SH-SY5Y (cell line): ENCODE measurements around the gene OR2L8.

ENCODE experiments used
- GATA2 ChIP-seq: IDR thresholded peaks from 2 replicates; pipeline ENCODE4 v1.6.1; 2011; ENCODE audit warnings: mild to moderate bottlenecking, low read depth, low read length
- GATA3 ChIP-seq: IDR thresholded peaks from 2 replicates; pipeline ENCODE4 v1.6.1; 2011; ENCODE audit warnings: low read depth, mild to moderate bottlenecking, low read length, moderate library complexity

Gene OR2L8

DNA sequence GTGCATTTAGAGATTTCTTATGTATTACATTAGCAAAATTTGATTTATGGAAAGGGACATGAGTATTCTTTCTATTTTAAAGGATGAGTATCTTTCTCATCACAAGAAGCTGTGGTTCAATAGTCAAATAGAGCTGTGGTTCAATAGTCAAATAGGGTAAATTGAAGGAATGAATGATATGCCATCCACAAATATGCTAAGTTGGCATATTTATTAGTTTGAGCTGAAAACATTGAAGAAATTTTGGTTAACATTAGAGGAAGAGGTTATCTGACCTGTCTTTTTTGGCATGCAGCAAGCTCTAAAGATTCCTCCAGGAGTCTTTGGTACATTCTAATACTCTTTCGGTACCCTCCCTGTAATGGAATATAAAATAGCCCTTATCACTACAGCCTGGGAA lies 4.8 kb downstream of the OR2L8 start:
- TF ChIP-seq GATA3, result no peak
- TF ChIP-seq GATA2, result no peak

DNA sequence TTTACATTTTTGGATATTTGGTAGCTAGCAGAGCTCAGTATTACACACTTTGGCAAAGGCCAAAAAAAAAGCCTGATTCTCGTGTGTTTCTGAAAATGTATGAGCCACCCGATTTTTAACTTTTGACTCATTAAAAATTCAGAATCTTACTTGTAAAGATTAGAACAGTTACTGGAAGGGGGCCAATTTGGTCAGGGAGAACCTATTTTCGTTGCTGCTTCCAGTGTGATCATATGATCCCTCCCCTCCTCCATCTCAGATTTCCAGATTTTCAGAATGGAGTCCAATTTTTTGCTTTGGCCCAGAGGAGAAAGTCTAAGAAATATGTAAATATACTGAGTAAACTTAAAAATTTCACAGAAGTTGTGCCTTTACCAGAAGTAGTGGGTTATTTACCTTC lies 13.1 kb downstream of the OR2L8 start:
- TF ChIP-seq GATA3 (no peak), GATA2 (no peak)

DNA sequence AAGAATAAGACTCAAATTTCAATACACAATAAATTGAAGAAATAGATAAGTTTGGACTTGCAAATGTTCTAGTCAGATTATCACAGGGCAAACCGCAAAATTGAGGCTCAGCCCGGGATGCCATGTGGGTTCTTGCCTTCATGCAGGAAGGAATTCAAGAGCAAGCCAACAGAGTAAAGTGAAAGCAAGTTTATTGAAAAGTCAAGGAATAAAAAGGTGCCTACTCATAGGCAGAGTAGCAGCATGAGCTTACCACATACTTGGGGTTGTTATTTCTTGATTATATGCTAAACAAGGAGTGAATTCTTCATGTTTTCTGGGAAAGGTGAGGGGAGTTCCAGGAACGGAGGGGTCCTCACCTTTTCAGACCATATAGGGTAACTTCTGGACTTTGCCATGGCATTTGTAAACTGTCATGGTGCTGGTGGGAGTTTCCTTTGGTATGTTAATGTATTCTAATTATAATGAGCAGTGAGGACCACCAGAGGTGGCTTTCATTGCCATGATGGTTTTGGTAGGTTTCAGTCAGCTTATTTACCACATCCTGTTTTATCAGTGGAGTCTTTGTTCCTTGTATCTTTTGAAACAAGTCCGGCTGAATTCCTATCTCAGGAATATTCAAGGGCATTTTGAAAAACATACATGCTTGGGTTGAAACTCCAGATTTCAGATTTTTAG lies 14.4 kb downstream of the OR2L8 start:
- TF ChIP-seq GATA2, result no peak

DNA sequence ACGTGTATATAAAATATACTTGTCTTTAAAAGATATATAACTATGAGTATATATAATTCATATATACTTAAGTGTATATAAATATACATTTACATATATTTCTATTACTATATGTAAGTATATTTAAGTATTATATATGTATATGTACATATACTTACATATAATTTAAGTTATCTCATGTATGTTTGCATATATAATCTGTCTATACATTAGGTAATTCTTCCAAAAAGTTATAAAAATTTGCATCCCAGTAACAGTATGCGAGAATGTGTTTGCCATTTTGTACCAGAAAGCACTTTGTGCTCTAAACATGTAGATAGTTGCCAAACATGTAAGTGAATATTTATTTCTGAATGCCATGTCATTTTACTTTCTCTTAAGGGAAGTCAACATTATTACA lies 16.3 kb downstream of the OR2L8 start, which contains the start of gene OR2AK2:
TSS of gene OR2AK2 (plus strand) at position 301 of the 400 bp plus-strand sequence. CDS start 144 bp downstream, outside the sequence.
- no peak for TF ChIP-seq GATA2
- no peak for TF ChIP-seq GATA3

DNA sequence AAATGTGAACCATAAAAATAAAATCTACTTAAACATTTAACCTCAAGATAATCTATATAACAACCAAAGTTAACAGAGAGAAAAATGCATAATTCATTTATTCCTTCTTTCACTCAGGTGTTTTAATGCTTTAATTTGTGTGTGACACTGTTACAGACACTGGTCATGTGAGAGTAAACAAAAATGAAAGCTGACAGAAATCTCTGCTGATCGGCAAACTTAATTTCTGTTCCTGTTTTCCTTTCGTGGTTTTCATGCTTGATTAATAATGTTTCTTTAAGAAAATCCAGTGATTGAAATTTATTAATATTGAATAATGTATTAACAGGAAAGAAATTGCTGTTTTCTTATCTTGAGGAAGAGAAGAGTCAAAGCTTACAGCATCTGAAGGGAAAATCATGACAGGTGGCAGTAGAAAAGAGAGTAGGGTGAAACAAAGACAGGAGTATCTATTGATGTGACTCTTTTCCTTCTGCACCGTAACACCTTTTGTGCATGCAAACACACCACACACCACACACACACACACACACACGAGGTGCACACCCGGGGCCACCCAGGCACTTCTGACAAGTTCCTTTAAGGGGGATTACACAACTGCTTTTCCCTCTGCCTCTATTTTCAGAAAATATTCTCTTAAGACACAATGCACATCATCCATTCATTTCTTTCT lies 18.0 kb downstream of the OR2L8 start:
- TF ChIP-seq GATA3 (no peak), GATA2 (no peak)

DNA sequence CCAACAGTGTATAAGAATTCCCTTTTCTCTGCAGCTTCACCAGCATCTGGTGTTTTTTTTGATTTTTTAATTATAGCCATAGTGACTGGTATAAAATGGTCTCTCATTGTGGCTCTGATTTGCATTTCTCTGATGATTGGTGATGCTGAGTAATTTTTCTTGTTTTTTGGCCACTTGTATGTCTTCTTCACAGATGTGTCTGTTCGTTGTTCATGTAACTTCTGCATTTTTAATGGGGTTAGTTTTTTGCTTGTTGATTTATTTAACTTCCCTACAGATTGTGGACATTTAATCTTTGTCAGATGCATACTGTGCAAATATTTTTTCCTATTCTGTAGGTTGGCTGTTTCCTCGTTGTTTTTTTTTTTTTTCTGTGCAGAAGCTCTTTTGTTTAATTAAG lies 44.3 kb downstream of the OR2L8 start:
- TF ChIP-seq GATA3, result no peak
- no peak for TF ChIP-seq GATA2

DNA sequence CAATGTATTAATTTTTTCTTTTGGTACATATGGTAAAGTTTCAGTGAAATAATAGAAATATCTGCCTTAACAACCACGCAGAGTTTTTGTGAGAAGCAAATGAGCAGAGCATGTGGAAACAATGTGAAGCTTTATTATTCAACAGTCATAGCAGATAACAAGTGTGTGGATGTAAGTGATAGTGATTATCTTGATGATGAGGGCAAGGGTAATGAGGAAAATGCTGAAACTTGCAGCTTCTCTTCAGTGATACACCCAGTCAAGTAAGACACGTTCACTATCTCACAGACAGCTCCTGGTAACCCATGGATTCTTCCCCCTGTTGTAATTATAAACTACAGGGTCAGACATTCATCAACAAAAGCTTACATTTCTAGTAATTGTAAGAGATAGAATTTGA lies 50.2 kb downstream of the OR2L8 start:
- TF ChIP-seq GATA2 (no peak), GATA3 (no peak)
